ENCODE data around the gene ACTR6. TPM values are rescaled to one million over a fixed set of nuclear protein-coding genes. Genes with fewer than 3 reads are reported as not detected.
"Not testable (repeated sequence)": the region's sequence is repeated elsewhere in the genome, so short reads cannot be mapped to it uniquely, and the experiment has no call there.

Gene ACTR6
- total RNA-seq, 4 donors from 2014 or later, result 7.6 to 24.7 (median 16.7) TPM

- 96 to 99% methylated on average over 4 of the region's 4 CpGs for WGBS, 2 donors
- intact Hi-C loops (cut with DNase I; ENCODE audit: low total_unique reads), result no loop called here
- no peak for DNase-seq (ENCODE audit: low spot score in 2 of 2)
- no peak overlapping the region for H3K4me3 ChIP-seq (ENCODE audit: low read depth, poor library complexity, severe bottlenecking)
- TF ChIP-seq CTCF (IDR thresholded peaks at IDR 0.05) (no peak), POLR2A (IDR thresholded peaks at IDR 0.05) (no peak)
Observed at GRCh38 chr12:100216337-100216736, 15.7 kb downstream of the ACTR6 start.

GRCh38 chr12:100219328-100220109 lies 18.9 kb downstream of the ACTR6 start:
- WGBS, 2 donors, result 90 to 92% methylated on average over 5 of the region's 5 CpGs
- TF ChIP-seq CTCF (IDR thresholded peaks at IDR 0.05) (no peak), POLR2A (IDR thresholded peaks at IDR 0.05) (no peak)
- H3K4me3 ChIP-seq (ENCODE audit: low read depth, poor library complexity, severe bottlenecking), result no peak overlapping the region
- intact Hi-C loops (cut with DNase I; ENCODE audit: low total_unique reads), result no loop called here
- no peak for DNase-seq (ENCODE audit: low spot score in 2 of 2)

- no peak for DNase-seq (ENCODE audit: low spot score in 2 of 2)
- WGBS, 2 donors, result 87 to 90% methylated on average over 3 of the region's 3 CpGs
- intact Hi-C loops (cut with DNase I; ENCODE audit: low total_unique reads), result no loop called here
- TF ChIP-seq CTCF (IDR thresholded peaks at IDR 0.05) (no peak), POLR2A (IDR thresholded peaks at IDR 0.05) (no peak)
- H3K4me3 ChIP-seq (ENCODE audit: low read depth, poor library complexity, severe bottlenecking), result no peak overlapping the region
Observed at GRCh38 chr12:100221523-100221922, 20.9 kb downstream of the ACTR6 start.

GRCh38 chr12:100222173-100222572 lies 21.6 kb downstream of the ACTR6 start:
- H3K4me3 ChIP-seq (ENCODE audit: low read depth, poor library complexity, severe bottlenecking); DNase-seq (ENCODE audit: low spot score in 2 of 2); intact Hi-C loops (cut with DNase I; ENCODE audit: low total_unique reads): not testable (repeated sequence)
- 96 to 98% methylated on average over 6 of the region's 6 CpGs for WGBS, 2 donors

GRCh38 chr12:100225491-100225890 lies 24.9 kb downstream of the ACTR6 start:
- intact Hi-C loops (cut with DNase I; ENCODE audit: low total_unique reads), result no loop called here
- no peak for TF ChIP-seq CTCF (IDR thresholded peaks at IDR 0.05)
- TF ChIP-seq POLR2A (IDR thresholded peaks at IDR 0.05), result no peak
- H3K4me3 ChIP-seq (ENCODE audit: low read depth, poor library complexity, severe bottlenecking), result no peak overlapping the region
- DNase-seq (ENCODE audit: low spot score in 2 of 2), result no peak

- TF ChIP-seq CTCF (IDR thresholded peaks at IDR 0.05) (no peak), POLR2A (IDR thresholded peaks at IDR 0.05) (no peak)
- 79 to 85% methylated on average over 5 of the region's 5 CpGs for WGBS, 2 donors
- intact Hi-C loops (cut with DNase I; ENCODE audit: low total_unique reads), result no loop called here
- no peak overlapping the region for H3K4me3 ChIP-seq (ENCODE audit: low read depth, poor library complexity, severe bottlenecking)
- no peak for DNase-seq (ENCODE audit: low spot score in 2 of 2)
Observed at GRCh38 chr12:100229036-100229635, 28.5 kb downstream of the ACTR6 start.
